OCI-LY7 (cell line): ENCODE data around the gene ITPRID1. TPM values are rescaled to one million over a fixed set of nuclear protein-coding genes. Genes with fewer than 3 reads are reported as not detected.

ENCODE experiments used
- BruUV-seq: library from RNA; stranded (reverse); fragments of 400-500 nt; replicated peaks from 2 replicates; lab custom pipeline; 2021; lab: Mats Ljungman, UMichigan
- CTCF ChIA-PET: fragments of 300-600 bp; sonication (Branson Sonifier 250); formaldehyde crosslinking; loops from one replicate; lab custom pipeline; 2022; ENCODE audit warnings: antibody characterized with exemption; ENCODE audit not compliant: unreplicated experiment; lab: Charles Lee
- POLR2A ChIA-PET: fragments of 300-600 bp; sonication (Branson Sonifier 250); formaldehyde crosslinking; loops from one replicate; lab custom pipeline; 2022; ENCODE audit warnings: antibody characterized with exemption; lab: Charles Lee
- DNase-seq: peaks from one replicate; pipeline ENCODE4 v3.0.0-alpha.2; 2015; ENCODE audit warnings: low spot score
- H2AFZ ChIP-seq: fragments of 200-600 bp; sonication (generic), shearing (Covaris generic); 2 replicates; pipeline ENCODE4 v1.6.1; 2014; ENCODE audit warnings: mild to moderate bottlenecking, antibody characterized with exemption, low read length, moderate library complexity
- H3K27ac ChIP-seq: fragments of 200-600 bp; sonication (generic); 2 replicates; pipeline ENCODE4 v1.5.1; 2014; ENCODE audit warnings: mixed run types, low read depth, mild to moderate bottlenecking, moderate library complexity, low read length, inconsistent platforms; ENCODE audit not compliant: poor library complexity, severe bottlenecking
- H3K36me3 ChIP-seq: fragments of 200-600 bp; sonication (generic); 2 replicates; pipeline ENCODE4 v1.6.1; 2014; ENCODE audit warnings: mild to moderate bottlenecking, antibody characterized with exemption, low read length, moderate library complexity, mixed read lengths; ENCODE audit not compliant: insufficient read depth
- H3K4me1 ChIP-seq: fragments of 200-600 bp; sonication (generic); 2 replicates; pipeline ENCODE4 v1.5.1; 2014; ENCODE audit warnings: mild to moderate bottlenecking, low read length; ENCODE audit not compliant: insufficient read depth, poor library complexity, severe bottlenecking
- H3K4me2 ChIP-seq: fragments of 200-600 bp; sonication (generic); 2 replicates; pipeline ENCODE4 v1.6.1; 2014; ENCODE audit warnings: mild to moderate bottlenecking, low read length
- H3K4me3 ChIP-seq: fragments of 200-600 bp; sonication (generic); 2 replicates; pipeline ENCODE4 v1.5.1; 2014; ENCODE audit warnings: mild to moderate bottlenecking, low read depth, low read length; ENCODE audit not compliant: poor library complexity, severe bottlenecking
- H3K79me2 ChIP-seq: fragments of 200-600 bp; sonication (generic); 2 replicates; pipeline ENCODE4 v1.6.1; 2016; ENCODE audit warnings: low read depth, mild to moderate bottlenecking, low read length, moderate library complexity, mixed read lengths; ENCODE audit not compliant: insufficient read depth
- H3K9me2 ChIP-seq: fragments of 200-600 bp; sonication (generic); 2 replicates; pipeline ENCODE4 v1.6.1; 2016; ENCODE audit warnings: mild to moderate bottlenecking, low read length, mixed read lengths; ENCODE audit not compliant: insufficient read depth
- H3K9me3 ChIP-seq: fragments of 200-600 bp; sonication (generic); 2 replicates; pipeline ENCODE4 v1.6.1; 2014; ENCODE audit warnings: mild to moderate bottlenecking, mixed run types, low read length, mixed read lengths
- H4K20me1 ChIP-seq: fragments of 200-600 bp; sonication (generic); 2 replicates; pipeline ENCODE4 v1.6.1; 2014; ENCODE audit warnings: mild to moderate bottlenecking, antibody characterized with exemption, low read length, moderate library complexity, mixed read lengths; ENCODE audit not compliant: insufficient read depth
- EZH2phosphoT487 ChIP-seq: fragments of 200-600 bp; sonication (generic); IDR thresholded peaks from 2 replicates; pipeline ENCODE4 v1.6.1; 2018; ENCODE audit warnings: low read depth, borderline replicate concordance, mild to moderate bottlenecking, mixed run types, antibody characterized with exemption, low read length, moderate library complexity, mixed read lengths
- intact Hi-C: fragments of 100-400 bp; cut with micrococcal nuclease; formaldehyde crosslinking; loops from one replicate; pipeline ENCODE4 v1.10.0; 2022; ENCODE audit not compliant: unreplicated experiment
- total RNA-seq, 2 experiments: library from RNA; depleted of rRNA in 1 of 2; stranded (reverse); fragments of >200 nt in 1 of 2; shearing (Covaris generic) in 1 of 2; gene quantifications; 2 replicates each; pipeline ENCODE4 v1.2.3, GENCODE V29; 2014 to 2022
- TF ChIP-seq, protein P1 (sequence below): fragments of 200-600 bp; sonication (generic); conservative IDR thresholded peaks from 2 replicates; pipeline ENCODE4 v1.5.1; 2014; ENCODE audit warnings: mild to moderate bottlenecking, antibody characterized with exemption, low read length, moderate library complexity, mixed read lengths

ITPRID1 gene
- total RNA-seq, 2 experiments from 2014 or later, result not detected

- Histone ChIP-seq H3K9me2 (no peaks in the 10 kb centered on the region), H4K20me1 (no peaks in the 10 kb centered on the region), H3K4me1 (no peaks in the 10 kb centered on the region), H3K9me3 (no peaks in the 10 kb centered on the region), H3K4me2 (no peak overlapping the region), H2AFZ (no peak overlapping the region), H3K79me2 (no peaks in the 10 kb centered on the region), H3K4me3 (no peak overlapping the region), H3K27ac (no peak overlapping the region), H3K36me3 (no peaks in the 10 kb centered on the region)
- BruUV-seq, result no TSS peak
- no peak for DNase-seq
- POLR2A ChIA-PET, result no interaction called here
- intact Hi-C loops, result no loop called here
- CTCF ChIA-PET, result no interaction called here
- TF ChIP-seq EZH2phosphoT487, result no peak
- TF ChIP-seq, protein P1, sequence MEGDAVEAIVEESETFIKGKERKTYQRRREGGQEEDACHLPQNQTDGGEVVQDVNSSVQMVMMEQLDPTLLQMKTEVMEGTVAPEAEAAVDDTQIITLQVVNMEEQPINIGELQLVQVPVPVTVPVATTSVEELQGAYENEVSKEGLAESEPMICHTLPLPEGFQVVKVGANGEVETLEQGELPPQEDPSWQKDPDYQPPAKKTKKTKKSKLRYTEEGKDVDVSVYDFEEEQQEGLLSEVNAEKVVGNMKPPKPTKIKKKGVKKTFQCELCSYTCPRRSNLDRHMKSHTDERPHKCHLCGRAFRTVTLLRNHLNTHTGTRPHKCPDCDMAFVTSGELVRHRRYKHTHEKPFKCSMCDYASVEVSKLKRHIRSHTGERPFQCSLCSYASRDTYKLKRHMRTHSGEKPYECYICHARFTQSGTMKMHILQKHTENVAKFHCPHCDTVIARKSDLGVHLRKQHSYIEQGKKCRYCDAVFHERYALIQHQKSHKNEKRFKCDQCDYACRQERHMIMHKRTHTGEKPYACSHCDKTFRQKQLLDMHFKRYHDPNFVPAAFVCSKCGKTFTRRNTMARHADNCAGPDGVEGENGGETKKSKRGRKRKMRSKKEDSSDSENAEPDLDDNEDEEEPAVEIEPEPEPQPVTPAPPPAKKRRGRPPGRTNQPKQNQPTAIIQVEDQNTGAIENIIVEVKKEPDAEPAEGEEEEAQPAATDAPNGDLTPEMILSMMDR, result no peak
Observed at GRCh38 chr7:31702354-31702753, 188.5 kb downstream of the ITPRID1 start.

- Histone ChIP-seq H2AFZ (no peak overlapping the region), H3K4me3 (no peak overlapping the region), H3K4me1 (no peaks in the 10 kb centered on the region), H3K79me2 (no peaks in the 10 kb centered on the region), H4K20me1 (no peaks in the 10 kb centered on the region), H3K4me2 (no peak overlapping the region), H3K27ac (no peak overlapping the region), H3K9me3 (no peaks in the 10 kb centered on the region), H3K9me2 (no peaks in the 10 kb centered on the region), H3K36me3 (no peaks in the 10 kb centered on the region)
- TF ChIP-seq EZH2phosphoT487, result no peak
- TF ChIP-seq, protein P1, result no peak
- ChIA-PET POLR2A (no interaction called here), CTCF (no interaction called here)
- BruUV-seq, result no TSS peak
- intact Hi-C loops, result no loop called here
- no peak for DNase-seq
Observed at GRCh38 chr7:31705377-31705776, 191.5 kb downstream of the ITPRID1 start.

- Histone ChIP-seq H3K9me3 (no peaks in the 10 kb centered on the region), H3K4me2 (no peak overlapping the region), H2AFZ (no peak overlapping the region), H3K79me2 (no peaks in the 10 kb centered on the region), H3K4me3 (no peak overlapping the region), H3K9me2 (no peaks in the 10 kb centered on the region), H4K20me1 (no peaks in the 10 kb centered on the region), H3K36me3 (no peaks in the 10 kb centered on the region), H3K27ac (no peak overlapping the region), H3K4me1 (no peaks in the 10 kb centered on the region)
- POLR2A ChIA-PET, result interaction anchor here (0.7 kb wide), 1 partner anchor 1823 kb away, joined by 3 read pairs; no protein-coding TSS in a partner anchor
- no peak for DNase-seq
- TF ChIP-seq EZH2phosphoT487, result no peak
- TF ChIP-seq, protein P1, result no peak
- no TSS peak for BruUV-seq
- intact Hi-C loops, result no loop called here
- CTCF ChIA-PET, result no interaction called here
Observed at GRCh38 chr7:31707089-31707488, 193.2 kb downstream of the ITPRID1 start.

Other genes starting within 250 kb of the ITPRID1 start
- not detected in 2 replicates for gene NEUROD6, start 173.4 kb upstream of the ITPRID1 start, total RNA-seq (2014; rRNA removed; shearing (Covaris generic))
- not detected in 2 replicates for gene NEUROD6, start 173.4 kb upstream of the ITPRID1 start, total RNA-seq (2022)
- gene PPP1R17, start 173.1 kb downstream of the ITPRID1 start, total RNA-seq (2014; rRNA removed; shearing (Covaris generic)), result not detected in 2 replicates
- gene PPP1R17, start 173.1 kb downstream of the ITPRID1 start, total RNA-seq (2022), result not detected in 2 replicates